COLO829 (cell line): Measurements from ENCODE around the gene WDR89.
"Not testable (repeated sequence)": the region's sequence is repeated elsewhere in the genome, so short reads cannot be mapped to it uniquely, and the experiment has no call there.

Experiments used
- DNase-seq: peaks from one replicate; pipeline ENCODE4 v3.0.0; 2012; ENCODE audit warnings: low spot score

WDR89 gene, protein sequence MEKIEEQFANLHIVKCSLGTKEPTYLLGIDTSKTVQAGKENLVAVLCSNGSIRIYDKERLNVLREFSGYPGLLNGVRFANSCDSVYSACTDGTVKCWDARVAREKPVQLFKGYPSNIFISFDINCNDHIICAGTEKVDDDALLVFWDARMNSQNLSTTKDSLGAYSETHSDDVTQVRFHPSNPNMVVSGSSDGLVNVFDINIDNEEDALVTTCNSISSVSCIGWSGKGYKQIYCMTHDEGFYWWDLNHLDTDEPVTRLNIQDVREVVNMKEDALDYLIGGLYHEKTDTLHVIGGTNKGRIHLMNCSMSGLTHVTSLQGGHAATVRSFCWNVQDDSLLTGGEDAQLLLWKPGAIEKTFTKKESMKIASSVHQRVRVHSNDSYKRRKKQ

DNA sequence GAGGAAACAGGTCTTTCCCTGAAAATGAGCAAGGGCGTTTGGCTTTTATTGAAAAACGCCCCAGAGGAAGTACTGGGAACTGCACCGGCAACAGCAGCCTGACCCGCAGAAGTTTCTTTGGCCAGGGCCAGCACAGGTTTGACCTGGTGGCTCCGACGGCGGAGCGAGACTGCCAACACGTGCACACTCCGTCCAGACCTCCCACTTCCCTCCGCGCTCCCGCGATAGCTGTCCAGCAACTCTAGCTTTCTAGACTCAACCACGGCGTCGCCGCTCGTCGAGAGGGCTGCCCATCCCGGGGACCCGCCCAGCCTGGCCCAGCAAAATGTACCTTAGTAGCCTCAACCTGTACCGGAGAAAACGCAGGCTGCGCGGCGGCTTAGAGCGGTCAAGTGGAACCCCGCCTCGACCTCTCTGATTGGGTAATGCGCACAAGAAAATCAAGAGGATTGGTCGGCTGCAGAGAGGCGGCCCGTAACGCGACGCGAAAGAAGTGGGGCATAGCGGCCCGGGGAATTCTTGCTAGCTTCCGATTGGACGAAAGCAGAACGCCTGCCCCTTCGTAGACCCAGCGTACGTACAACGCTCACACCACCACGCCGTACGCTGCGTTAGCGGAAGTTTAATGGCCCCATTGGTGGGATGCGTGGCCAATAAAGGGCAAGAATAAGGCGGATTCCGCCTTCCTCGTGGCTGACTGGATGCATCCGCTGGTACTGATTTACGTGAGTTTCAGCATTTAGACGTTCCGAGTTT, at the start of gene WDR89:
Gene WDR89, minus strand, starts transcription at position 399 of the 756 bp plus-strand sequence. CDS start 41,929 bp downstream, outside the sequence.
- DNase-seq, result peak; percentile 96

DNA sequence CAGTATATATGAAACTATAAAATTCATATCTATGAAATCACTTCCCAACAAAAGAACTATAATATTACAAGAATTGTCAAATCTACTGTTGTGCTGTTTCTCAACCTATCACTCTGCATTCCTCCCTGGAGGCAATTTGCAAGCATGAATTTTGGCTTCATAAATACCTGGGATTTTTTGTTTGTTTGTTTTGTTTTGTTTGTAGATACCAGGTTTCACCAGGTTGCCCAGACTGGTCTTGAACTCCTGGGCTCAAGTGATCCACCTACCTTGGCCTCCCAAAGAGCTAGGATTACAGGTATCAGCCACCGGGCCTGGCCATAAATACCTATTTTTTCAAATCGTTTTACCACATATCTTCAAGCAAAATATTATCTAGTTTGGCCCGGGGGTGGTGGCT, 47.5 kb upstream of the WDR89 start:
- no peak for DNase-seq

DNA sequence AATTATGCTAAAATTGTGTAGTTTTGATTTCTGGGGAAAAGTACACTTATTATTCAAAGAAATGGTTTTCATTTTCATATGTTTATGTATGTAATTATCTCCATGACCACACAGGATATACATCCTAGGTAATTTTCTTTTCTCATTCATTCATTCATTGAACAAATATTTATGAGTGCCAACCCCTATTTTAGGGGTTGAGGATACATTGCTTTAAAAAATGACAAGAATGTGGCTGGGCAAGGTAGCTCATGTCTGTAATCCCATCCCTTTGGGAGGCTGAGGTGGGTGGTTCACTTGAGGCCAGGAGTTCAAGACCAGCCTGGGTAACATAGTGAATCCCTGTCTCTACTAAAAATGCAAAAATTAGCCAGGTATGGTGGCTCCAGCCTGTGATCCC, 45.3 kb upstream of the WDR89 start:
- DNase-seq, result no peak

DNA sequence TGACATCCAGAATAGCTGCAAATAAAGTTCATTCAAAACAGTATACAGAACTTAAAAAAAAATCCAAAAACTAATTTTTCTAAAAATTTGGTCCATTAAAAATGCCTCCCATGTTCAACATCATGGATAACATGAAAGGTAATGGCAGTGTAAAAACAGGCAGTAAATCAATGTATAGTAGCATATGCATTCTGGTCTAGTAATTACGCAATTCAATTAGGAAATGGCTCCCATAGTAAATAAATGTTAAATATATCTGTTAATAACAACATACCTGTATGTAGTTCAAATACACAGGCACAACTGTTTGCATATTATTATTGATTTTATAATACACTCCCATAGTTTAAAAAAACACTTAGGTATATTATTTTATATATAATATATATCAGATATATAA, 43.7 kb upstream of the WDR89 start:
- DNase-seq, result no peak

DNA sequence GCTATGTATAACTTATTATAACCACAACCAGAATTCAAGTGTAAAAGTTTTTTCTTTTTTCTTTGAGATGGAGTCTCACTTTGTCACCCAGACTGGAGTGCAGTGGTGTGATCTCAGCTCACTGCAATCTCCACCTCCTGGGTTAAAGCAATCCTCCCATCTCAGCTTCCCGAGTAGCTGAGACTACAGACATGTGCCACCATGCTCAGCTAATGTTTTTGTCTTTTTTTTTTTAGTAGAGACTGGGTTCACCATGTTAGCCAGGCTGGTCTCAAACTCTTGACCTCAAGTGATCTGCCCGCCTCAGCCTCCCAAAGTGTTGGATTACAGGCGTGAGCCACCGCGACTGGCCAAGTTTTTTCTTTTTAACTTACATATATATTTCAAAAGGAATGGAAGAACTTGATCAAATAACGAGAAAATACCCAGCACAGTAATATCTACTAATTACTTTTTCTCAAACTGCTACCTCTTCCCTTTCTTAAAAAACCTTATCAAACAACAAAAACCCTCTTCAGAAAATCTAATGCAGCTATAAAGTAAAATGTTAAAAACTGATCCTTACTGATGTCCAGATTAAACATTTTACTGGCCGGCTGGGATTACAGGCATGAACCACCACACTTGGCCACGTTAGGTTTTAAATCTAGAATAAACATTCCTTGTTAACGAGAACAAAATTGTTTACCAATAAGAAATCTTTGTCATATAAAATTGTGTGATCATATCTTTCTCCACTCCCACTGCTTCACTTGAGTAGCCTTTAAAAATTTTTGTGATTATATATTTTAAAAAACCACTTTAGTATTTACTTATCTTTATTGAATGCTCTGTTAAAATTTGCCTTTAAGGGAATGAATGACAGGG, 41.3 kb upstream of the WDR89 start:
- DNase-seq, result no peak

DNA sequence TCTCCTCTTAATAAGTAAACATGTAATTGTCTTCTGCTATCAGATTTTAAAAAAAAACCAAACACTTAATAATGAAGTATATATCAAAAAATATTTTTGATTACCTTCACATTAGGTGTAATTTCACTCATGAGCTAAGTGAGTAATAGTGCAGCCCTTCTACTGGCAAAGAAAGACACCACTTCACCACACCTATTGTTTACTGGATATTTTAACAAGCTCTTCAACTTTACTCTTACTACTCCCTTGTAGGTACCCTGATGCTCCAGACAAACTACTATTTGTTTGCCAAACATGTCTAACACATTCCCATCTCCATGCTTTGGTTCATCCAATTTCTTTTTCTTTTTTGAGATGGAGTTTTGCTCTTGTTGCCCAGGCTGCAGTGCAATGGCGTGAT, 36.9 kb upstream of the WDR89 start:
- no peak for DNase-seq

DNA sequence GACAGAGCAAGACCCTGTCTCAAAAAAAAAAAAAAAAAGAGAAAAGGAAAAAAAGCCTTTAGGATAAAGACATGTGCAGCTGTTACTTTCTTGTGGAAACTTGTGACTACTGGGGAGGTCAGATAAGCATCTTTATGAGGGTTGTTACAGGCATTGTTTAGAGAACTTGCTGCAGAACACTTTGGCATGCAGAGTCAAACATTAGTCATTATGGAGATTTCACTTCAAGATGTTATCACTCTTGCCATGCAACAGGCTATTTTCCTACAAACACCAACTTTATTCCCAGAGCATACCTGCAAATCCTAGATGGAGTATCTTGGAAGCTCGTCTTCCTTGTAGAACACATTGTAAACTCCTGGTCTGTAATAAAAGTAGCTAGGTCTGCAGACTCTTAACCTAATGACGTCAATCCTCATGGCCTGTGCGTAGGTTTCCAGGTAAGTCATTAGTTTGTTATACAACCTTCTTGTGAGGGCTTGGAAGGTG, 36.3 kb upstream of the WDR89 start:
- peak; percentile 6 for DNase-seq

DNA sequence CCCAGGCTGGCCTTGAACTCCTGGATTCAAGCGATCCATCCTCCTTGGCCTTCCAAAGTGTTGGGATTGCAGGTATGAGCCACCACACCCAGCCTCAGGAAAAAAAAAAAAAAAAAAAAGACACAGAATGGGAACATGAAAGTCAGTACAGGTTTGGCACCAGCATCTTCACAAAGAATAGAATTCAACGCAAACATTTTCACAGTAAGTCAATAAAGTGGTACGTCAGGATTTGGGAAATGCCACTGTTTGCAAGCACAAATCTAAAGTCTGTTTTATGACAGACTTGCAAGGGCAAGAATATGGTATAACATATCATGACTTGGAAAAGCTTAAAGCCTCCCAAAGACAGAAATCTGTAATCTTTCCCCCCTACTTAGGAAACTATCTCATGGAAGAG, 34.9 kb upstream of the WDR89 start:
- no peak for DNase-seq

DNA sequence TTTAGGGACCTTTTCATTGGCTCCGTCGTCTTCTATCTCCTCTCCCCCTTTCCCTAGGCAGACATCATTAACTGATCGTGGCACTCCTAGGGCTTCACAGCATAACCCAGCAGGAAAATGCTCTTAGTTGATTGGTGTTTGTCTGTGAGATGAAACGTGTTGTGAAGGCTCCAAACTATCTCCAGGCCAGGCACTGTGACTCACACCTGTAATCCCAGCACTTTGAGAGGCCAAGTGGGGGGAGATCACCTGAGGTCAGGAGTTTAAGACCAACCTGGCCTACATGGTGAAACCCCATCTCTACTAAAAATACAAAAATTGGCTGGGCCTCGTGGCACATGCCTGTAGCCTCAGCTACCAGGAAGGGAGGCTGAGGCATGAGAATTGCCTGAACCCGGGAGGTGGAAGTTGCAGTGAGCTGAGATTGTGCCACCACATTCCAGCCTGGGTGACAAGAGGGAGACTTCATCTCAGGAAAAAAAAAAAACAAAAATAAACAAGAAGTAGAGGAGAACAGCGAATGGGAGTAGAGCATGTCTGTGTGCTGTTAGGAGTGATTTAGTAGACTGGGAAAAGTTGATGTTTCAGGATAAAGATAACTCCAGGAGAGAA, 32.3 kb upstream of the WDR89 start:
- DNase-seq, result no peak

DNA sequence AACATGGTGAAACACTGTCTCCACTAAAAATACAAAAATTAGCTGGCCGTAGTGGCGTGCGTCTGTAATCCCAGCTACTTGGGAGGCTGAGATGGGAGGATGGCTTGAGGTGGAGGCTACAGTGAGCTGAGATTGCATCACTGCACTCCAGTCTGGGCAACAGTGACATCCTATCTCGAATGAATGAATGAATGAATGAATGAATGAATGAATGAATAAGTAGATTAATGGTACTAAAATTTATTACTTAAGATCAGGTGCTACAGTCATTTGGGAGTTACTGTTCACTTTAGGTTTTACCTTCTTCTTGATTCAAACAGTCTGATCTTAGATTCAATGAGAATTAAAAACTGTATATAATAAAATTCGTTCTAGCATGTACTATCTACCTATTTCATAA, 31.6 kb upstream of the WDR89 start:
- no peak for DNase-seq

DNA sequence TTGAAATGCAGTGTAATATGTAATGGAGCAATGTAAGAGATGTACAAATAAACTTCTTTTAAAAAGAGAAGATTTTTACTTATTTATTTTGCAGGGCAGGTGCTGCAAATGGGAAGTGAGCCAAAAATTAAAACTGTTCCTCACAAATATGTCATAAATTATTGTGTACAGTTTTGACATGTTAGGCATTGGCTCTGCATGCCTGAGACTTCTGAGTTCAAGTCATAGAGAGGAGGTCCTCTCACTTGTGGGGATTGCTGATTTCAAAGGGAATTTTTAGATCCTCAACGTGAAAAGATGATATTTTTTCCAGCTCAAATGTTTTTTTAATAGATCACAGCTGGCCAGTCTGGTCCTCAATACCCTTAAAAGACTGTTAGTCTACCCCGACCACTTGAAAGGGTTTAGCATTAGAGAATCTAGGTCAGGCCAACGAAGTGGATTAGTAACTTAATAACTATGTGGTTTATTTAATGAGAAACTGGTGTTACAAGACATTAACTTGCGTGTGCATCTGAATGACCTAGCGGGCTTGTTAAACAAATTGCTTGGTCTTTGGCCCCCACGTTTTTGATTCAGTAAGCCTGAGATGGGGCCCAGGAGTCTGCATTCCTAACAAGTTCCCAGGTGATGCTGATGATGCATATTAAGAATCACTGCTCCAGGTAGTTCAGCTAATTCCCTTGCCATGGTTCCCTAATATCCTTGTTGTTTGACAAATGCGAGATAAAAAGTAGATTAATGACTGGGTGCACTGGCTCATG, 30.9 kb upstream of the WDR89 start:
- no peak for DNase-seq

DNA sequence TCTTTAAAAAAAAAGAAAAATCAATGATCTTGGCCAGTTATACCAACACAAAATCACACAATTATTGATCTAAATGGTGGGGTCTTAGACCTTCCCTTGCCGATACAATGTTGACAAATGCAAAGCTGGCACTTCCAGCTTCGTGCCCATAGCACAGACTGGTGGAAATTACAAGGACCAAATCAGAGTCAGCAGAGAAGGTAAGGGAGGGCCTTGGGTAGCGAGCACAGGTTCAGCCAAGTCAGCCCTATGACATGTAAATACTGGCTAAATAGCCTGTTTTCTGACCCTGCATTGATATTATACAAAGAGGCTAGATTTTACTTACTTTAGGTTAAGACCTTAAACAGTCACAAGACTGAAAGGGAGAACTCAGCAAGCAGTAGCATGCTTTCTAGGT, 30.3 kb upstream of the WDR89 start:
- DNase-seq, result no peak

DNA sequence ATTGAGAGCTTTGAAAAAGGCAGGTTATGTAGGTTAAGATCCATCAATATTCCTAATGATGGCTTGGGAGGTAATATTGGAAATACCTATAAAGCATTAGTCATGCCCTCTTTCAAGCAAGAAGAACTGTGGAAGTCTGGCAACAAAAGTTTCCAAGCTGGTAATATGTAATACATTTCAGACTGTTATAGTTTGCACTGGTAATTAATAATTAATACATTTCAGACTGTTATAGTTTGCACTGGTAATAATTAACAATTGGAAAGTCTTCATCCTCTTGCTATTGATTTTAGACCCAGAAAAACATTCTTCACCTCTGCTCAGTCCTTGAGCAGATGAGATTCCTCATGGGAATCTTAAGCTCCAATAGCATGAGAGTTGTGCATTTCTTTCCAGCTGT, 29.0 kb upstream of the WDR89 start:
- DNase-seq, result no peak

DNA sequence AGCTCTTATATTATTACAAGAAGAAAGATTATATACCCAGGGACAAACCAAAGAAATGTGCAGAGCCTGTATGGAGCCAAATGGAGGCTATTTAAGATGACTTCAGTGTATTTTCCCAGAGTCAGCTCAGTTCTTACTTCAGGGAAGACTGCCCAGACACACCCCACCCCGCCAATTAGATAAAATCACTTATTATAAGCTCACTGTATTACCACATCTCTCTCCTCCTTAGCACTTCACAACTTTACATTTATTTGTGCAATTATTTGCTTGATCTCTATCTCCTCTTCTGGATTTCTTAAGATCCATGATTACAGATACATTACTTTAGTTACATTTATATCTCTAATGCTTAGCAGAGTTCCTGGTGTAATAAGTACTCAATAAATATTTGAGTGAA, 24.7 kb upstream of the WDR89 start:
- no peak for DNase-seq

DNA sequence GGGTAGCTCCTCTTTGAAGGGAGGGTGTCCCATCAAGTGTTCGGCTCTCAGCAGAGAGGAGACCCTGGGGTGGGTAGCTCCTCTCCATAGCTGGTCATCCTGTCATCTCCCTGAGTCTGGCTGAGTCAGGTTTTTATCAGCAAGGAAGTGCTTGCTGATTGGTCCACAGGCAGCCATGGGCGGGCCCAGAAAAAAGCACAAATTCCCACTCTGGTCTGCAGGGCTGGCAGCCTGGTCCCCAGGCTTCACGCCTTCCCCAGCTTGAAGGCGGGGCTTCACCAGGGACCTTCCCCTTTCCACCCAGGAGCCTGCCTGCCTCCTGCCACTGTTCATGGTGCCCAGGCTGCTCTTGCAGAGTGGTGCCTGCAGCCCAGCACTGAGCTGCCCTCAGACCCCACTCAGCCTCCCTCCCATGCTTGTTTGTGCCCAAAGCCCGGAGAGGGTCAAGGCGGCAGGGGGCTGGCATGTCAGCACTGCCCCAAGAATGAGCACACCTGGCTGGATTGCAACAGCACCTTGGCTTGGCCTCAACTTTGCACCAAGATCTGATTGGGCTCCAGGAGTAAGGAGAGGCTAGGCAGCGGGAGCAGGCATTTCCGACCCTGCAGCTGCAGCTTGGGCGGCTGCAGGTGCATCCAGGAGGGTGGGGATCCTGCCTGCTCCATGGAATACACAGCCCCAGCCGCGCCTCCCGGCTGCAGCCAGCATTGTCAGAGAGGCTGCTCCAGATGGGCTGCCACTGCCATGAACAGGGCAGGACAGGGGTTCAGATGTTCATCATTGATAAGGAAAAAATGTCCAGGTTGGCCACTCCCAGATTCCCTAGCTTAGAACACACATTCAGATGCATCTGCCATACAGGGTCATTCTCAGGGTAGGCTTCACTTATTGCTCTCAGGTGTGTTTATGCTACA, 22.0 kb upstream of the WDR89 start:
- DNase-seq, result no peak

DNA sequence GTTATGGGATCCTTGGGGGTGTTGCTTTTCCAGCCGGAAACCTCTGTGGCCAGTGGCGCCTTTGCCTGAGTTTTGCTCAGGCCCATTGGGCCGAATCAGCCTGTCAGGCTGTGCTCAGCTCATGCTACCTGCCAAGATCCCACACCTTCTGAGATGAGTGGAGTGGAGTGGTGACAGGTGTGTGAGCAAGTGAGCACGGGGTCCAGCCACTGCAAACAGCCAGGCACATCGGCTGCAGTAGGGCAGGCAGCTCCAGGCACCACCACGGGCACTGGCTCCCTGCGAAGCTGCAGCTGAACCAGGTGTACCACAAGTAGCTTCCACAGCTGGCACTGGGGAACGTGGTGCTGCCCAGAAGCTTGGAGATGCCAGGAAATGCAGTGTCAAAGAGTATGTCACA, 21.1 kb upstream of the WDR89 start:
- no peak for DNase-seq

DNA sequence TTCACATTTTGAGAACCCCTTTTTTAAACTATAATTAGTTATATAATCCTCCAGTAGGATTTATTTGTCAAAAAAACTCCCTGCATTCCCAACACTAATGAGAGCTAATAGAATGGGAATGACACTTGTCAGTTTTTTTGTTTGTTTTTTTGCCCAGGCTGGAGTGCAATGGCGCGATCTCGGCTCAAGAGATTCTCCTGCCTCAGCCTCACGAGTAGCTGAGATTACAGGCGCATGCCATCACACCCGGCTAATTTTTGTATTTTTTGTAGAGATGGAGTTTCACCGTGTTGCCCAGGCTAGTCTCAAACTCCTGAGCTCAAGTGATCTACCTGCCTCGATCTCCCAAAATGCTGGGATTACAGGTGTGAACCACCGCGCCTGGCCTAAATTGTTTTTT, 20.2 kb upstream of the WDR89 start:
- not testable (repeated sequence) for DNase-seq

DNA sequence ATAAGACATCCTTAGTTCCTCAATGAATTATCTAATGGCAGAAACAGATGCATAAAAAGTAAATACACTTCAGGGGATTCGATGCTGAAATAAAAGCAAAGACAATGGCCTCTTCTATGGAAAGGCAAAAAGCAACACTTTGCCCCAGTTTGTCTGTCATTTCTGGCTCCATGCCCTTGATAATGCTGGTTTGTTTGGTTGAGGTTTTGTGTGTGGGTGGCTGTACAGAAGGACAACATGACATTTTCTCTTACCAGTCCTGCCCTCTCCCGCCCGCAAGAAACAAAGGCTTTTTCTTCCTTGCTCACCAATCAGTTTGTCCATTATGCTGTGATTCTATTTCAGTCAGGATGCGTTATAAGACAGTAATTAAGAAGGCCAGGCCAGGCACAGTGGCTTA, 18.1 kb upstream of the WDR89 start:
- DNase-seq, result peak; percentile 93

DNA sequence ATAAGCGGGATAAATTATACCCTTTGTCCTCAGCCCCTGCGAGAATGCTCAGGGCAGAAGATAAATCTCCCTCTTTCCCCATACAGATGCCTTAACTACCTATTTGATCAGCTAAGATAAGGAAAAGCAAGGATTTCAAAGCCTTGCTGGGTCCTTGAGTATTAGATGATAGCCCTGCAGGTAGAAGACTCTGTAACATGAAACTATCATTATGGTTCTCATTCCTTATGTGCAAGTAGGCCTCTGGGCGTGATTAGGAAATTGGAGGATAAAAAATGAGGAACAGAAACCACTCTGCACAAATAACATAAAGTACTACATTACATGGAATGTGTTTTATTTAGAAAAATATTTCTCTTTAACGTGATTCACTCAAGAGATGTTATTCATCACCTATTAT, 14.5 kb upstream of the WDR89 start:
- DNase-seq, result no peak

DNA sequence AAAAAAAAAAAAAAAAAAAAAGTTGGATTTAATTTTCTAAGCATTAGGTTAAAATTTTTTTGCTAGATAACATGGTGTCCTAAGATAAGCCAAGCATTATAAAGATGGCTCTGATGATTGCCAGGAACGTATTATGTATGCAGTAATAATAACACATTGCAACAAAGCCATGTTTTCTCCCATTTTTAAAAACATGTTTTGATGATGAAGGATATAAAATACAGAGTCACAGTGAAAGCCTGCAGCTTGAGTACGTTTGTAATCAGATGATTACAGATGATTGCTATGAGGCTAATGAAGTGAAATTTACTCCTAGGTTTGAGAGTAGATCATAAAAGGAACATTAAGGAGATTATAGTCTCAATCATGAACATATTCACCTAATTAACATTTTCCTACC, 13.3 kb upstream of the WDR89 start:
- no peak for DNase-seq
